ENCODE results near the gene SLC25A38. TPM values are rescaled to one million over a fixed set of nuclear protein-coding genes. Genes with fewer than 3 reads are reported as not detected.

The SLC25A38 gene
- total RNA-seq, 1 donor from 2014 or later: 21.2 TPM

DNA sequence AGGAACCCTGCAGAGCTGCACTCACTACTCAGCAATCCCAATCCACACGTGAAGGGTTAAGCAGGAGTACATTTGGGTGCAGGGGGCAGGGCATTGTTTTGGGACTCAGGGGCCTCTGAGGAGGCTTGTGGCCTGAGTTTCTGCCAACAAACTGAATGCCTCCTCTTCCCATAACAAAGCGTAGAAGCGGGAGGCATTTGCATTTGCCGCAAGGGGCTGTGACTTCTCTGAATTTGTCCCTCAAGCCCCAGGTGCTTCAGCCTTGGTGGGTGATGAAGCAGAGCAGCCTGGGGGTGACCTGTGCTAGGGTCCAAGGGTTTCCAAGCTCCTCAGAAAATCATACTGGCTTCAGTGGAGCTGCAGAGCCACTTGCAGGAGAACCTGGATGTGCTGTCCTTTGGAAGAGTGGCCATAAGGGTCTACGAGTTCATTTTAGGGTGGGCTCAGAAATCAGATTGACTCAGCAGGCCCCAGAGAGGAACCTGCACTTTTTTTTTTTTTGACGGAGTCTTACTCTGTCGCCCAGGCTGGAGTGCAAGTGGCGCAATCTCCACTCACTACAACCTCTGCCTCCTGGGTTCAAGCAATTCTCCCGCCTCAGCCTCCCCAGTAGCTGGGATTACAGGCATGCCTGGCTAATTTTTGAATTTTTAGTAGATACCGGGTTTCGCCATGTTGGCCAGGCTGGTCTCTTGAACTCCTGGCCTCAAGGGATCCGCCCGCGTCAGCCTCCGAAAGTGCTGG, 21.9 kb downstream of the SLC25A38 start:
- Mint-ChIP-seq H3K27ac (ENCODE audit: unreplicated experiment) (no peak overlapping the region), H3K9me3 (ENCODE audit: unreplicated experiment) (no peaks in the 10 kb centered on the region), H3K36me3 (ENCODE audit: low read depth, unreplicated experiment) (peaks cover 16% of the 10 kb centered on the region), H3K4me3 (ENCODE audit: unreplicated experiment) (no peak overlapping the region), H3K27me3 (ENCODE audit: unreplicated experiment) (peaks cover 11% of the 10 kb centered on the region), H3K4me1 (ENCODE audit: unreplicated experiment) (peaks cover 22% of the 10 kb centered on the region)
- TF ChIP-seq, protein P1, sequence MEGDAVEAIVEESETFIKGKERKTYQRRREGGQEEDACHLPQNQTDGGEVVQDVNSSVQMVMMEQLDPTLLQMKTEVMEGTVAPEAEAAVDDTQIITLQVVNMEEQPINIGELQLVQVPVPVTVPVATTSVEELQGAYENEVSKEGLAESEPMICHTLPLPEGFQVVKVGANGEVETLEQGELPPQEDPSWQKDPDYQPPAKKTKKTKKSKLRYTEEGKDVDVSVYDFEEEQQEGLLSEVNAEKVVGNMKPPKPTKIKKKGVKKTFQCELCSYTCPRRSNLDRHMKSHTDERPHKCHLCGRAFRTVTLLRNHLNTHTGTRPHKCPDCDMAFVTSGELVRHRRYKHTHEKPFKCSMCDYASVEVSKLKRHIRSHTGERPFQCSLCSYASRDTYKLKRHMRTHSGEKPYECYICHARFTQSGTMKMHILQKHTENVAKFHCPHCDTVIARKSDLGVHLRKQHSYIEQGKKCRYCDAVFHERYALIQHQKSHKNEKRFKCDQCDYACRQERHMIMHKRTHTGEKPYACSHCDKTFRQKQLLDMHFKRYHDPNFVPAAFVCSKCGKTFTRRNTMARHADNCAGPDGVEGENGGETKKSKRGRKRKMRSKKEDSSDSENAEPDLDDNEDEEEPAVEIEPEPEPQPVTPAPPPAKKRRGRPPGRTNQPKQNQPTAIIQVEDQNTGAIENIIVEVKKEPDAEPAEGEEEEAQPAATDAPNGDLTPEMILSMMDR (IDR thresholded peaks at IDR 0.05; ENCODE audit: unreplicated experiment): no peak
- DNase-seq (ENCODE audit: low spot score): no peak

GRCh38 chr3:39405687-39406367, 22.7 kb downstream of the SLC25A38 start:
- Mint-ChIP-seq H3K27me3 (ENCODE audit: unreplicated experiment) (peaks cover 11% of the 10 kb centered on the region), H3K4me1 (ENCODE audit: unreplicated experiment) (peaks cover 22% of the 10 kb centered on the region), H3K27ac (ENCODE audit: unreplicated experiment) (peak overlapping the region; percentile 94), H3K9me3 (ENCODE audit: unreplicated experiment) (no peaks in the 10 kb centered on the region), H3K36me3 (ENCODE audit: low read depth, unreplicated experiment) (peaks cover 20% of the 10 kb centered on the region), H3K4me3 (ENCODE audit: unreplicated experiment) (peak overlapping the region; percentile 94)
- no peak for DNase-seq (ENCODE audit: low spot score)
- TF ChIP-seq, protein P1 (IDR thresholded peaks at IDR 0.05; ENCODE audit: unreplicated experiment): no peak

GRCh38 chr3:39406368-39407258, 23.4 kb downstream of the SLC25A38 start, which contains the start of gene RPSA:
TSS of gene RPSA (plus strand) at chr3:39406720. CDS start at chr3:39407654, 934 bp downstream.
- Mint-ChIP-seq H3K9me3 (ENCODE audit: unreplicated experiment) (no peaks in the 10 kb centered on the region), H3K36me3 (ENCODE audit: low read depth, unreplicated experiment) (peaks cover 27% of the 10 kb centered on the region), H3K4me3 (ENCODE audit: unreplicated experiment) (peak within 1 kb of the TSS; percentile 97), H3K27ac (ENCODE audit: unreplicated experiment) (peak within 1 kb of the TSS; percentile 98), H3K4me1 (ENCODE audit: unreplicated experiment) (peaks cover 27% of the 10 kb centered on the region), H3K27me3 (ENCODE audit: unreplicated experiment) (peaks cover 11% of the 10 kb centered on the region)
- TF ChIP-seq, protein P1 (IDR thresholded peaks at IDR 0.05; ENCODE audit: unreplicated experiment): no peak
- DNase-seq (ENCODE audit: low spot score): peak; percentile 90

GRCh38 chr3:39407259-39407629, 24.1 kb downstream of the SLC25A38 start:
- H3K36me3 Mint-ChIP-seq (ENCODE audit: low read depth, unreplicated experiment): peaks cover 32% of the 10 kb centered on the region
- peaks cover 11% of the 10 kb centered on the region for H3K27me3 Mint-ChIP-seq (ENCODE audit: unreplicated experiment)
- DNase-seq (ENCODE audit: low spot score): no peak
- peaks cover 27% of the 10 kb centered on the region for H3K4me1 Mint-ChIP-seq (ENCODE audit: unreplicated experiment)
- peak overlapping the region; percentile 97 for H3K4me3 Mint-ChIP-seq (ENCODE audit: unreplicated experiment)
- TF ChIP-seq, protein P1 (IDR thresholded peaks at IDR 0.05; ENCODE audit: unreplicated experiment): no peak
- H3K9me3 Mint-ChIP-seq (ENCODE audit: unreplicated experiment): no peaks in the 10 kb centered on the region
- peak overlapping the region; percentile 98 for H3K27ac Mint-ChIP-seq (ENCODE audit: unreplicated experiment)
